ENCODE results near the gene MAD1L1.

Gene MAD1L1

GRCh38 chr7:1787241-1787640 is 445.5 kb downstream of the MAD1L1 start:
- Histone ChIP-seq H3K4me3 (ENCODE audit: low read length in 2 of 2) (no peak overlapping the region), H3K4me1 (ENCODE audit: control insufficient read depth in 2 of 2, insufficient read depth in 2 of 2, low read length in 2 of 2) (no peaks in the 10 kb centered on the region), H3K9me3 (ENCODE audit: control insufficient read depth in 2 of 2, low read length in 2 of 2) (peaks cover 0 to 3% of the 10 kb centered on the region in 2 donors), H3K27ac (ENCODE audit: low read depth in 2 of 2, low read length in 2 of 2) (no peak overlapping the region), H3K27me3 (ENCODE audit: control insufficient read depth in 2 of 2, insufficient read depth in 2 of 2, low read length in 2 of 2) (no peaks in the 10 kb centered on the region), H3K9ac (ENCODE audit: low read depth in 1 of 2, low read length in 2 of 2) (no peak overlapping the region), H3K36me3 (ENCODE audit: control insufficient read depth in 2 of 2, insufficient read depth in 2 of 2, low read length in 2 of 2) (no peaks in the 10 kb centered on the region)

DNA sequence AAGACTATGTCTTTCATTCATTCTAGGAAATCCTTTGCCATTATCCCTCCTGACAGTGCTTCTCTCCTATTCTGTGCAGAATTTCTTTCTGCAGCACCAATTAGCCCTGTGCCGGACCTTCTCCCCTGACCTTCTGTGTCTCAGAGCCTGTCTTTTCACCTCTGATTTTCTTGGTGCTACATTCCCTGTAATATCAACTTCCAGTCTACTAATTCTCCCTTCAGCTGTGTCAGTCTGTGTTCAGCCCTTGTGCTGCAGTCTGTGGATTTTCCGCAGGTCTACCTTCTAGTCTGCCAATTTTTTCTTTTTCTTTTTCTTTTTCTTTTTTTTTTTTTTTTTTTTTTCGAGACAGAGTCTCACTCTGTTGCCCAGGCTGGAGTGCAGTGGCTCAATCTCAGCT is 446.9 kb downstream of the MAD1L1 start:
- Histone ChIP-seq H3K27me3 (ENCODE audit: control insufficient read depth in 2 of 2, insufficient read depth in 2 of 2, low read length in 2 of 2) (no peaks in the 10 kb centered on the region), H3K4me1 (ENCODE audit: control insufficient read depth in 2 of 2, insufficient read depth in 2 of 2, low read length in 2 of 2) (no peaks in the 10 kb centered on the region), H3K36me3 (ENCODE audit: control insufficient read depth in 2 of 2, insufficient read depth in 2 of 2, low read length in 2 of 2) (no peaks in the 10 kb centered on the region), H3K4me3 (ENCODE audit: low read length in 2 of 2) (no peak overlapping the region), H3K27ac (ENCODE audit: low read depth in 2 of 2, low read length in 2 of 2) (no peak overlapping the region), H3K9ac (ENCODE audit: low read depth in 1 of 2, low read length in 2 of 2) (no peak overlapping the region), H3K9me3 (ENCODE audit: control insufficient read depth in 2 of 2, low read length in 2 of 2) (peaks cover 0 to 3% of the 10 kb centered on the region in 2 donors)

DNA sequence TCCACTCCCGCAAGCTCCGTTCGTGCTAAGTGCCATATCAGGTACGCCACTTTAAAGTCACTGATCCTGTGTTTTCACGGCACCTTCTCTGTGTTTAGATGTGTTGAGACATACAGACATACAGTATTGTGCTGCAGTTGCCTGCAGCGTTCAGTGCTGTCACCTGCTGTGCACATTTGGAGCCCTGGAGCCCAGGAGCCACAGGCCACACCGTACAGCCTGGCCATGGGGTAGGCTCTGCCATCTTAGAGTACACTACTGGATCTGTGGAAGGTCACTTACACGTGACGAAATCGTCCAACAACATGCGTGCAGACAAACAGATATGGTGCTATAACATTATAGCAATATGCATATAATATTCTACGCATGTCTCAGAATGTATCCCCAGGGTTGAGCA is 451.4 kb downstream of the MAD1L1 start:
- no peaks in the 10 kb centered on the region for H3K4me1 ChIP-seq (ENCODE audit: control insufficient read depth in 2 of 2, insufficient read depth in 2 of 2, low read length in 2 of 2)
- no peak overlapping the region for H3K9ac ChIP-seq (ENCODE audit: low read depth in 1 of 2, low read length in 2 of 2)
- H3K27ac ChIP-seq (ENCODE audit: low read depth in 2 of 2, low read length in 2 of 2): no peak overlapping the region
- no peak overlapping the region for H3K4me3 ChIP-seq (ENCODE audit: low read length in 2 of 2)
- H3K27me3 ChIP-seq (ENCODE audit: control insufficient read depth in 2 of 2, insufficient read depth in 2 of 2, low read length in 2 of 2): no peaks in the 10 kb centered on the region
- no peaks in the 10 kb centered on the region for H3K36me3 ChIP-seq (ENCODE audit: control insufficient read depth in 2 of 2, insufficient read depth in 2 of 2, low read length in 2 of 2)
- H3K9me3 ChIP-seq (ENCODE audit: control insufficient read depth in 2 of 2, low read length in 2 of 2): peaks cover 0 to 3% of the 10 kb centered on the region in 2 donors

- H3K4me3 ChIP-seq (ENCODE audit: low read length in 2 of 2): no peak overlapping the region
- no peaks in the 10 kb centered on the region for H3K9me3 ChIP-seq (ENCODE audit: control insufficient read depth in 2 of 2, low read length in 2 of 2)
- no peak overlapping the region for H3K9ac ChIP-seq (ENCODE audit: low read depth in 1 of 2, low read length in 2 of 2)
- no peaks in the 10 kb centered on the region for H3K36me3 ChIP-seq (ENCODE audit: control insufficient read depth in 2 of 2, insufficient read depth in 2 of 2, low read length in 2 of 2)
- H3K27ac ChIP-seq (ENCODE audit: low read depth in 2 of 2, low read length in 2 of 2): no peak overlapping the region
- no peaks in the 10 kb centered on the region for H3K4me1 ChIP-seq (ENCODE audit: control insufficient read depth in 2 of 2, insufficient read depth in 2 of 2, low read length in 2 of 2)
- H3K27me3 ChIP-seq (ENCODE audit: control insufficient read depth in 2 of 2, insufficient read depth in 2 of 2, low read length in 2 of 2): no peaks in the 10 kb centered on the region
Observed at GRCh38 chr7:1779445-1779844, 453.3 kb downstream of the MAD1L1 start.

- Histone ChIP-seq H3K27ac (ENCODE audit: low read depth in 2 of 2, low read length in 2 of 2) (no peak overlapping the region), H3K4me3 (ENCODE audit: low read length in 2 of 2) (no peak overlapping the region), H3K4me1 (ENCODE audit: control insufficient read depth in 2 of 2, insufficient read depth in 2 of 2, low read length in 2 of 2) (no peaks in the 10 kb centered on the region), H3K9me3 (ENCODE audit: control insufficient read depth in 2 of 2, low read length in 2 of 2) (no peaks in the 10 kb centered on the region), H3K27me3 (ENCODE audit: control insufficient read depth in 2 of 2, insufficient read depth in 2 of 2, low read length in 2 of 2) (no peaks in the 10 kb centered on the region), H3K36me3 (ENCODE audit: control insufficient read depth in 2 of 2, insufficient read depth in 2 of 2, low read length in 2 of 2) (no peaks in the 10 kb centered on the region), H3K9ac (ENCODE audit: low read depth in 1 of 2, low read length in 2 of 2) (no peak overlapping the region)
Observed at GRCh38 chr7:1777122-1777521, 455.6 kb downstream of the MAD1L1 start.

GRCh38 chr7:1775389-1775788 is 457.4 kb downstream of the MAD1L1 start:
- H3K9me3 ChIP-seq (ENCODE audit: control insufficient read depth in 2 of 2, low read length in 2 of 2): no peaks in the 10 kb centered on the region
- no peak overlapping the region for H3K4me3 ChIP-seq (ENCODE audit: low read length in 2 of 2)
- H3K36me3 ChIP-seq (ENCODE audit: control insufficient read depth in 2 of 2, insufficient read depth in 2 of 2, low read length in 2 of 2): no peaks in the 10 kb centered on the region
- no peaks in the 10 kb centered on the region for H3K4me1 ChIP-seq (ENCODE audit: control insufficient read depth in 2 of 2, insufficient read depth in 2 of 2, low read length in 2 of 2)
- no peak overlapping the region for H3K9ac ChIP-seq (ENCODE audit: low read depth in 1 of 2, low read length in 2 of 2)
- H3K27me3 ChIP-seq (ENCODE audit: control insufficient read depth in 2 of 2, insufficient read depth in 2 of 2, low read length in 2 of 2): no peaks in the 10 kb centered on the region
- no peak overlapping the region for H3K27ac ChIP-seq (ENCODE audit: low read depth in 2 of 2, low read length in 2 of 2)

- no peak overlapping the region for H3K9ac ChIP-seq (ENCODE audit: low read depth in 1 of 2, low read length in 2 of 2)
- no peaks in the 10 kb centered on the region for H3K9me3 ChIP-seq (ENCODE audit: control insufficient read depth in 2 of 2, low read length in 2 of 2)
- no peaks in the 10 kb centered on the region for H3K36me3 ChIP-seq (ENCODE audit: control insufficient read depth in 2 of 2, insufficient read depth in 2 of 2, low read length in 2 of 2)
- no peak overlapping the region for H3K4me3 ChIP-seq (ENCODE audit: low read length in 2 of 2)
- no peaks in the 10 kb centered on the region for H3K27me3 ChIP-seq (ENCODE audit: control insufficient read depth in 2 of 2, insufficient read depth in 2 of 2, low read length in 2 of 2)
- H3K4me1 ChIP-seq (ENCODE audit: control insufficient read depth in 2 of 2, insufficient read depth in 2 of 2, low read length in 2 of 2): no peaks in the 10 kb centered on the region
- no peak overlapping the region for H3K27ac ChIP-seq (ENCODE audit: low read depth in 2 of 2, low read length in 2 of 2)
Observed at GRCh38 chr7:1770331-1770730, 462.4 kb downstream of the MAD1L1 start.

DNA sequence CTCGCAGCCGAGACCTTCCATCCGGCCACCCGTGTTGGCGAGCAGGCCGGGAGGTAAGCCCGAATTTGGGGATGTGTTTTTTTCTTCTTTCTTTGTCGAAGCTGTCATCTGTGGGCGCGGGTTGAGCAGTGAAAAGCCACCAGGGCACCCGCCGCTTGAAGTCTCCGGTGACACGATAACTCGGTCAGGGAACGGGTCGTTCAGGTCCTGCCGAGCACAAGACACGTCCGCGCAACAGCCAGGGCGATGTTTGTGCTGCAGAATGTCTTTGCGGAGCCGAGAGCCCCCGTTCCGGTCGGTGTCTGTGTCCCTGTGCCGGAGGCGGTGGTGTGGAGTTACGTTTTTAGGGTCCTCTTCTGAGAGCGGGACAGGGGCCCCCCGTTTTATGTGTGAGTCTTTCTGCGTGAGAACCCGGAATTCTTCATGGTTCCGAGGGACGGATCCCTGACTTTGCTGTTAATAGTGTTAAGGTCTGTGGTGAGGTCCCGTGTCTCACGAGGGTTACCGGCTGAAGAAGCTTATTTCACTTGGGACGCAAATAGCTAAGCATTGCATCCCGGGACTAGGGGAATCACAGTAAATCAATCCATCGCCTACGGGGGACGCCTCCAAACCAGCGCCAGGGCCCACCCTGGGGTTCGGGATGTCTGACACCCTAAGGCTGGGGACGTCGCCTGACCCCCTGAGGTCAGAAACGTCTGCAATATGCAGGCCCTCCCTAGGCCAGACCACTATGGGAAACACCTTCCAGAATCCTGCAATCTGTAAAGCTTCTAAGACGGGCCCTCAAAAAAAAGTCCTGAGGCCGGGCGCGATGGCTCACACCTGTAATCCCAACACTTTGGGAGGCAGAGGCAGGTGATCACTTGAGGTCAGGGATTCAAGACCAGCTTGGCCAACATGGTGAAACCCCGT is 463.2 kb downstream of the MAD1L1 start:
- no peak overlapping the region for H3K4me3 ChIP-seq (ENCODE audit: low read length in 2 of 2)
- H3K9ac ChIP-seq (ENCODE audit: low read depth in 1 of 2, low read length in 2 of 2): no peak overlapping the region
- no peaks in the 10 kb centered on the region for H3K36me3 ChIP-seq (ENCODE audit: control insufficient read depth in 2 of 2, insufficient read depth in 2 of 2, low read length in 2 of 2)
- H3K27me3 ChIP-seq (ENCODE audit: control insufficient read depth in 2 of 2, insufficient read depth in 2 of 2, low read length in 2 of 2): no peaks in the 10 kb centered on the region
- H3K9me3 ChIP-seq (ENCODE audit: control insufficient read depth in 2 of 2, low read length in 2 of 2): no peaks in the 10 kb centered on the region
- no peak overlapping the region for H3K27ac ChIP-seq (ENCODE audit: low read depth in 2 of 2, low read length in 2 of 2)
- no peaks in the 10 kb centered on the region for H3K4me1 ChIP-seq (ENCODE audit: control insufficient read depth in 2 of 2, insufficient read depth in 2 of 2, low read length in 2 of 2)

GRCh38 chr7:1768832-1769231 is 463.9 kb downstream of the MAD1L1 start:
- Histone ChIP-seq H3K9me3 (ENCODE audit: control insufficient read depth in 2 of 2, low read length in 2 of 2) (no peaks in the 10 kb centered on the region), H3K36me3 (ENCODE audit: control insufficient read depth in 2 of 2, insufficient read depth in 2 of 2, low read length in 2 of 2) (no peaks in the 10 kb centered on the region), H3K4me1 (ENCODE audit: control insufficient read depth in 2 of 2, insufficient read depth in 2 of 2, low read length in 2 of 2) (no peaks in the 10 kb centered on the region), H3K27ac (ENCODE audit: low read depth in 2 of 2, low read length in 2 of 2) (no peak overlapping the region), H3K27me3 (ENCODE audit: control insufficient read depth in 2 of 2, insufficient read depth in 2 of 2, low read length in 2 of 2) (no peaks in the 10 kb centered on the region), H3K4me3 (ENCODE audit: low read length in 2 of 2) (no peak overlapping the region), H3K9ac (ENCODE audit: low read depth in 1 of 2, low read length in 2 of 2) (no peak overlapping the region)

GRCh38 chr7:1767524-1767923 is 465.2 kb downstream of the MAD1L1 start:
- Histone ChIP-seq H3K9ac (ENCODE audit: low read depth in 1 of 2, low read length in 2 of 2) (no peak overlapping the region), H3K27ac (ENCODE audit: low read depth in 2 of 2, low read length in 2 of 2) (no peak overlapping the region), H3K9me3 (ENCODE audit: control insufficient read depth in 2 of 2, low read length in 2 of 2) (no peaks in the 10 kb centered on the region), H3K4me3 (ENCODE audit: low read length in 2 of 2) (no peak overlapping the region), H3K4me1 (ENCODE audit: control insufficient read depth in 2 of 2, insufficient read depth in 2 of 2, low read length in 2 of 2) (no peaks in the 10 kb centered on the region), H3K27me3 (ENCODE audit: control insufficient read depth in 2 of 2, insufficient read depth in 2 of 2, low read length in 2 of 2) (no peaks in the 10 kb centered on the region), H3K36me3 (ENCODE audit: control insufficient read depth in 2 of 2, insufficient read depth in 2 of 2, low read length in 2 of 2) (no peaks in the 10 kb centered on the region)

Data from mucosa of rectum (tissue), 2 donors.